Bronchial epithelial cell (primary cell): ENCODE data around the gene PRKCE. TPM values are rescaled to one million over a fixed set of nuclear protein-coding genes. Genes with fewer than 3 reads are reported as not detected.

ENCODE experiments used
- DNase-seq: peaks from one replicate; pipeline ENCODE4 v3.0.0-alpha.2; 2010; ENCODE audit warnings: low read depth
- FAIRE-seq: peaks from 2 replicates; lab custom pipeline; 2011; peaks lifted over from hg19 to GRCh38; lab: Jason Lieb, UNC
- H3K27me3 ChIP-seq: 2 replicates; pipeline ENCODE4 v1.5.1; 2011; ENCODE audit warnings: low read length; ENCODE audit not compliant: control insufficient read depth, insufficient read depth
- H3K36me3 ChIP-seq: 2 replicates; pipeline ENCODE4 v1.5.1; 2011; ENCODE audit warnings: low read length; ENCODE audit not compliant: control insufficient read depth, insufficient read depth
- H3K4me3 ChIP-seq: 2 replicates; pipeline ENCODE4 v1.5.1; 2011; ENCODE audit warnings: mild to moderate bottlenecking, low read depth, low read length, control low read depth
- total RNA-seq: library from RNA; depleted of rRNA; stranded (reverse); fragments of >200 nt; gene quantifications from 2 replicates; pipeline ENCODE4 v1.2.1, GENCODE V29; 2014
- TF ChIP-seq, protein P1 (sequence below): IDR thresholded peaks from 2 replicates; pipeline ENCODE4 v1.5.1; 2011; ENCODE audit warnings: mild to moderate bottlenecking, moderate library complexity, low read length, control low read depth, inconsistent platforms; ENCODE audit not compliant: insufficient read depth, severe bottlenecking

Gene PRKCE
- total RNA-seq, 1 donor from 2014 or later = 6.3 TPM

DNA sequence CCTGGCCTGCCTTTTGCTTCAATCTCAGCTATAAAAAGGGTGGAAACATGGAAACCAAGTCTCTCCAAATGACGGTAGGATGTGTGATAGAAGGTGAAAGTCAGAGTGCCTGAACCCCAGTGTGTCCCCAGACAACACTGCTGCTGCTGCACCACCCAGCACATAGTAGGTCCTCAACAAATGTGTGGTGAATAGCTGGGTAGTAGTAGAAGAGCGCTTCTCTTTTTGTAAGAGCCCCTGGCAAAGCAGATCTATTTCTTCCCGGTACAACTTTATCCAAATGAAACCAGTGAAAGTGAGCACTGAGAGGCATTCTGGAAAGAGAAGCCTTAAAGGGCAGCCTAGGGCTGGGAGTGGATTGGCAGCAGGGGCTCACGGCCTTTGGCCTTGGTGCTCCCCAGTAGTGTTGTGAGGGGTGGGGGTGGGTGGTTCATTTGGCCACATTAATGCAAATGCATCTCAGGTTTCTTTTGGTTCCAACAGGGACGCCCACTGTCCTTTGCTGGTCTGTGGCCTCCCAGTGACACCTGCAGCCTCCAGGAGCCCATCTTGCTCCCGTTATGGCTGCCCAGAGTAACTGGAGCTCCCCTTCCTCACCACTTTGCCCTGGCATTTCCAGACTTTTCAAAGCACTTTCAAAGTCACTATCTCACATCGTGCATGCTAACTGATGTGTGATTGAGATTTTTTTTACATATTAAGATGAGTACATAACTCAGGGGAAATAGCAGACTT is 341.4 kb downstream of the PRKCE start:
- no peak overlapping the region for H3K4me3 ChIP-seq
- peaks cover 1% of the 10 kb centered on the region for H3K36me3 ChIP-seq
- FAIRE-seq (no peak), DNase-seq (no peak)
- no peaks in the 10 kb centered on the region for H3K27me3 ChIP-seq
- TF ChIP-seq, protein P1, sequence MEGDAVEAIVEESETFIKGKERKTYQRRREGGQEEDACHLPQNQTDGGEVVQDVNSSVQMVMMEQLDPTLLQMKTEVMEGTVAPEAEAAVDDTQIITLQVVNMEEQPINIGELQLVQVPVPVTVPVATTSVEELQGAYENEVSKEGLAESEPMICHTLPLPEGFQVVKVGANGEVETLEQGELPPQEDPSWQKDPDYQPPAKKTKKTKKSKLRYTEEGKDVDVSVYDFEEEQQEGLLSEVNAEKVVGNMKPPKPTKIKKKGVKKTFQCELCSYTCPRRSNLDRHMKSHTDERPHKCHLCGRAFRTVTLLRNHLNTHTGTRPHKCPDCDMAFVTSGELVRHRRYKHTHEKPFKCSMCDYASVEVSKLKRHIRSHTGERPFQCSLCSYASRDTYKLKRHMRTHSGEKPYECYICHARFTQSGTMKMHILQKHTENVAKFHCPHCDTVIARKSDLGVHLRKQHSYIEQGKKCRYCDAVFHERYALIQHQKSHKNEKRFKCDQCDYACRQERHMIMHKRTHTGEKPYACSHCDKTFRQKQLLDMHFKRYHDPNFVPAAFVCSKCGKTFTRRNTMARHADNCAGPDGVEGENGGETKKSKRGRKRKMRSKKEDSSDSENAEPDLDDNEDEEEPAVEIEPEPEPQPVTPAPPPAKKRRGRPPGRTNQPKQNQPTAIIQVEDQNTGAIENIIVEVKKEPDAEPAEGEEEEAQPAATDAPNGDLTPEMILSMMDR = no peak

DNA sequence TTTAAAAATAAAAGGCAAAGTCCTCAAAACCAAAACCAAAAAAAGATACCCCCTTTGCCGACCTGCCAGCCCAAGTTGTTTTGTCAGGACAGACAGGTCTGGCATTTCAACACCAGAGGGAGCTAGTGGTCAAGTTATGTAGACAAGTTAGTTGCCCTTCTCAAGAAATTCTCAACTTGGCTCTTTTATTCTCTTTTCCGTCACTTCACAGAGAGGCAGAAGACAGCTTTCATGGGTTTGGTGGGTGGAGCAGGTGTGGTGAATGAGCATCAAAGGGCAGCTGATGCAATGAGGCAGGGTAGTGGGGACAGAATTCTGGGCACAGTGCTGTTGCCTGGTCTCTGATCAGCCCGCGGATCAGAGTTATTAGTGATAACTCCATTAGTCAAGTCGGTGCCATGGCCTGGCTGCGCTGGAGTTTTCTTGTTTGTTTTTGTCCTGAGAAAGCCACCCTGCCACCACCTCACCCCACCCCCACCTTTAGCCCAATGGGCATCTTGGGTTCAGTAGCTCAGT is 342.1 kb downstream of the PRKCE start:
- no peak overlapping the region for H3K4me3 ChIP-seq
- DNase-seq (peak; percentile 79), FAIRE-seq (no peak)
- H3K36me3 ChIP-seq = peaks cover 1% of the 10 kb centered on the region
- TF ChIP-seq, protein P1 = peak; percentile 78
- no peaks in the 10 kb centered on the region for H3K27me3 ChIP-seq

DNA sequence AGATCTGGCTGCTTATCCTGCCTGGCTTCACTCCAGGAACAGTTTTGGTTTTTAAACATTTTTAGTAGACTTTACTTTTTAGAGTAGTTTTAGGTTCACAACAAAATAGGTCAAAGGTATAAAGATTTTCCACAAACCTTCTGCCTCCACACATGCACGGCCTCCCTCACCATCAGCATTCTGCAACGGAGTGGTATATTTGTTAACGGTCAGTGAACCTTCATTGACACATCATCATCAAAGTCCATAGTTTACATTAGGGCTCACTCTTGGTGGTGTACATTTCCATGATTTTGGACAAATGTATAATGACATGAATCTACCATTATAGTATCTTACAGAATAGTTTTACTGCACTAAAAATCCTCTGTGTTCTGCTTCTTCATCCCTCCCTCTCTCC is 342.6 kb downstream of the PRKCE start:
- DNase-seq = no peak

DNA sequence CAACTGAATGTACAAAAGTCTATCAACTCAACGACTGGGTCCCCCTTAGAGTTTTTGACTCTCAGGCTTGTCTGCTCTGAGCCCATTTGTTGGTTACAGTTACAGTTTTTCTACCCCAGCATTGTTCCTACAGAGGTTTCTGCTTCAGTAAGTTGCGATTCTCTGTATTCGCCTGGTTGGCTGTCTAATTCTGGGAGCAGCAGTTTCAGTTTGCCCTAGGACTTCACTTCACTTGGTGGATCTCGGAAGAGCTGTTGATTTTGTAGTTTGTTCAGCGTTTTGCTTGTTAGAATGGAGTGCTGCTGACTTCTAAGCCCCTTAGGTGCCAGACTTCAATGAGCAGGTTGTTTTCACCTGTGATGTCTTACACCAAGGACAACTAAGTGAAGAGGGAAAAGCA is 349.2 kb downstream of the PRKCE start:
- Histone ChIP-seq H3K36me3 (no peaks in the 10 kb centered on the region), H3K4me3 (no peak overlapping the region), H3K27me3 (no peaks in the 10 kb centered on the region)
- TF ChIP-seq, protein P1 = no peak
- FAIRE-seq (no peak), DNase-seq (no peak)

More for the DNA sequence above, 342.6 kb downstream of the PRKCE start:
- Histone ChIP-seq H3K27me3 (no peaks in the 10 kb centered on the region), H3K36me3 (no peaks in the 10 kb centered on the region), H3K4me3 (no peak overlapping the region)
- no peak for FAIRE-seq
- TF ChIP-seq, protein P1 = no peak

DNA sequence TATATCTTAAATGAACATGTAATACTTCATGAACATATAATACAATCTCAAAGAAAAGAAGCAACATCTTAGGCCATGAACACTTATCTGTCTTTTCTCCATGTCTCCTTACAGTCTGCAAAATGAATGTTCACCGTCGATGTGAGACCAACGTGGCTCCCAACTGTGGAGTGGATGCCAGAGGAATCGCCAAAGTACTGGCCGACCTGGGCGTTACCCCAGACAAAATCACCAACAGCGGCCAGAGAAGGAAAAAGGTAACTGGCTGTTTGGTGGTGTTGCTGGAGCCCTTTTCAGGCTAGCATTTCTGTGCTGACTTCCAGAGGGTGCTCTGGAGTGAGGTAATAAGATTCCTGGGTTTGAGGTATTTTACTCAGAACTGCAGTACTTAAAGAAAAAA is 349.8 kb downstream of the PRKCE start:
- H3K27me3 ChIP-seq = no peaks in the 10 kb centered on the region
- TF ChIP-seq, protein P1 = no peak
- FAIRE-seq (no peak), DNase-seq (no peak)
- no peaks in the 10 kb centered on the region for H3K36me3 ChIP-seq
- no peak overlapping the region for H3K4me3 ChIP-seq
